DND-41 (cell line): ENCODE measurements around the gene SECISBP2.
A peak's percentile ranks its signal among the peaks of the same experiment; 100 is the strongest.
"Not testable (repeated sequence)": the region's sequence is repeated elsewhere in the genome, so short reads cannot be mapped to it uniquely, and the experiment has no call there.

Source experiments
- ATAC-seq: fragments of 200-7000 bp; cut with Tn5 transposase; 3 replicates; pipeline ENCODE4 v1.9.1; 2021; ENCODE audit warnings: low read depth; ENCODE audit not compliant: insufficient read depth
- DNase-seq: peaks from one replicate; pipeline ENCODE4 v3.0.0-alpha.2; 2020
- H2AFZ ChIP-seq: 2 replicates; pipeline ENCODE4 v1.6.0; 2012; ENCODE audit warnings: low read depth, low read length
- H3K27ac ChIP-seq: 2 replicates; pipeline ENCODE4 v1.5.1; 2012; ENCODE audit warnings: low read length, inconsistent platforms
- H3K27me3 ChIP-seq: fragments of 200-600 bp; sonication (generic); 2 replicates; pipeline ENCODE4 v1.6.0; 2012; ENCODE audit warnings: low read length, mild to moderate bottlenecking, inconsistent platforms; ENCODE audit not compliant: insufficient read depth, poor library complexity
- H3K36me3 ChIP-seq: 2 replicates; pipeline ENCODE4 v1.5.1; 2012; ENCODE audit warnings: low read length, inconsistent platforms; ENCODE audit not compliant: insufficient read depth
- H3K4me1 ChIP-seq: 2 replicates; pipeline ENCODE4 v1.5.1; 2012; ENCODE audit warnings: mild to moderate bottlenecking, low read length; ENCODE audit not compliant: insufficient read depth
- H3K4me2 ChIP-seq: 2 replicates; pipeline ENCODE4 v1.6.0; 2012; ENCODE audit warnings: mild to moderate bottlenecking, moderate library complexity, low read length, inconsistent platforms; ENCODE audit not compliant: insufficient read depth
- H3K4me3 ChIP-seq, 2 experiments: fragments of 200-600 bp in 1 of 2; shearing (Covaris generic) in 1 of 2; 2 replicates each; pipeline ENCODE4 v1.5.1; 2012 to 2016; ENCODE audit warnings: inconsistent platforms in 2 of 2, low read length in 2 of 2, mild to moderate bottlenecking in 2 of 2, low read depth in 1 of 2, moderate library complexity in 1 of 2
- H3K79me2 ChIP-seq: 2 replicates; pipeline ENCODE4 v1.6.0; 2012; ENCODE audit warnings: low read length, inconsistent platforms; ENCODE audit not compliant: insufficient read depth
- H3K9ac ChIP-seq: 2 replicates; pipeline ENCODE4 v1.6.0; 2012; ENCODE audit warnings: low read depth, mild to moderate bottlenecking, inconsistent platforms, low read length, moderate library complexity
- H3K9me3 ChIP-seq: 2 replicates; pipeline ENCODE4 v1.5.1; 2012; ENCODE audit warnings: low read length, moderate library complexity, mild to moderate bottlenecking, inconsistent platforms; ENCODE audit not compliant: insufficient read depth, severe bottlenecking
- H4K20me1 ChIP-seq: 2 replicates; pipeline ENCODE4 v1.6.0; 2012; ENCODE audit warnings: low read length; ENCODE audit not compliant: insufficient read depth
- CTCF ChIP-seq: IDR thresholded peaks from 2 replicates; pipeline ENCODE4 v1.5.1; 2012; ENCODE audit warnings: borderline replicate concordance, low read length, moderate library complexity, mild to moderate bottlenecking; ENCODE audit not compliant: poor library complexity, severe bottlenecking; ENCODE audit errors: extremely low read depth
- EZH2 ChIP-seq: IDR thresholded peaks from 3 replicates; pipeline ENCODE4 v1.6.1; 2012; ENCODE audit warnings: borderline replicate concordance, low read depth, mild to moderate bottlenecking, moderate library complexity, low read length, inconsistent platforms; ENCODE audit not compliant: severe bottlenecking

Gene SECISBP2

GRCh38 chr9:89318123-89319014, at the start of gene SECISBP2:
Gene SECISBP2, plus strand, starts transcription at chr9:89318500. Its CDS starts 77 bp downstream, at chr9:89318577.
- no peaks in the 10 kb centered on the region for H3K27me3 ChIP-seq
- peaks cover 73% of the 10 kb centered on the region for H3K36me3 ChIP-seq
- peak within 1 kb of the TSS; percentile 70 for H3K4me2 ChIP-seq
- DNase-seq (peak; percentile 93), ATAC-seq (peak; percentile 86)
- H4K20me1 ChIP-seq: peaks cover 27% of the 10 kb centered on the region
- TF ChIP-seq CTCF (peak; percentile 82), EZH2 (no peak)
- peak within 1 kb of the TSS; percentile 75 to 77 for H3K4me3 ChIP-seq
- peak within 1 kb of the TSS; percentile 93 for H3K27ac ChIP-seq
- peak within 1 kb of the TSS; percentile 73 for H2AFZ ChIP-seq
- peaks cover 76% of the 10 kb centered on the region for H3K4me1 ChIP-seq
- H3K79me2 ChIP-seq: peaks cover 94% of the 10 kb centered on the region
- H3K9me3 ChIP-seq: no peaks in the 10 kb centered on the region
- peak within 1 kb of the TSS; percentile 90 for H3K9ac ChIP-seq

GRCh38 chr9:89273528-89274279, 44.6 kb upstream of the SECISBP2 start:
- Histone ChIP-seq H4K20me1 (no peaks in the 10 kb centered on the region), H3K27ac (no peak overlapping the region), H3K4me2 (no peak overlapping the region), H3K79me2 (no peaks in the 10 kb centered on the region), H2AFZ (no peak overlapping the region), H3K4me1 (peaks cover 24% of the 10 kb centered on the region), H3K9me3 (peaks cover 33% of the 10 kb centered on the region), H3K27me3 (no peaks in the 10 kb centered on the region), H3K4me3 (no peak overlapping the region), H3K9ac (no peak overlapping the region), H3K36me3 (no peaks in the 10 kb centered on the region)
- DNase-seq: no peak
- TF ChIP-seq EZH2: no peak
- TF ChIP-seq CTCF: no peak
- no peak for ATAC-seq

GRCh38 chr9:89274838-89275237, 43.5 kb upstream of the SECISBP2 start:
- Histone ChIP-seq H3K27me3 (no peaks in the 10 kb centered on the region), H3K4me3 (no peak overlapping the region), H3K27ac (no peak overlapping the region), H3K9me3 (peaks cover 33% of the 10 kb centered on the region), H2AFZ (no peak overlapping the region), H3K79me2 (no peaks in the 10 kb centered on the region), H3K36me3 (no peaks in the 10 kb centered on the region), H3K9ac (no peak overlapping the region), H3K4me1 (peaks cover 30% of the 10 kb centered on the region), H4K20me1 (no peaks in the 10 kb centered on the region), H3K4me2 (no peak overlapping the region)
- DNase-seq (no peak), ATAC-seq (no peak)
- TF ChIP-seq EZH2: no peak
- TF ChIP-seq CTCF: no peak

GRCh38 chr9:89276040-89276439, 42.3 kb upstream of the SECISBP2 start:
- not testable (repeated sequence) for H3K27me3 ChIP-seq, H3K4me3 ChIP-seq, H4K20me1 ChIP-seq, H3K27ac ChIP-seq, H3K9ac ChIP-seq, ATAC-seq, H3K36me3 ChIP-seq, H3K79me2 ChIP-seq, H3K4me2 ChIP-seq, H2AFZ ChIP-seq, DNase-seq
- Histone ChIP-seq H3K9me3 (peaks cover 33% of the 10 kb centered on the region), H3K4me1 (peaks cover 30% of the 10 kb centered on the region)
